GM19025 (cell line): ENCODE data around the gene ANP32B.

Experiments used
- ATAC-seq: cut with Tn5 transposase; IDR thresholded peaks from one replicate; pipeline ENCODE4 v1.9.1; 2021; ENCODE audit warnings: mild to moderate bottlenecking, low read depth, moderate library complexity; ENCODE audit not compliant: unreplicated experiment

Gene ANP32B

DNA sequence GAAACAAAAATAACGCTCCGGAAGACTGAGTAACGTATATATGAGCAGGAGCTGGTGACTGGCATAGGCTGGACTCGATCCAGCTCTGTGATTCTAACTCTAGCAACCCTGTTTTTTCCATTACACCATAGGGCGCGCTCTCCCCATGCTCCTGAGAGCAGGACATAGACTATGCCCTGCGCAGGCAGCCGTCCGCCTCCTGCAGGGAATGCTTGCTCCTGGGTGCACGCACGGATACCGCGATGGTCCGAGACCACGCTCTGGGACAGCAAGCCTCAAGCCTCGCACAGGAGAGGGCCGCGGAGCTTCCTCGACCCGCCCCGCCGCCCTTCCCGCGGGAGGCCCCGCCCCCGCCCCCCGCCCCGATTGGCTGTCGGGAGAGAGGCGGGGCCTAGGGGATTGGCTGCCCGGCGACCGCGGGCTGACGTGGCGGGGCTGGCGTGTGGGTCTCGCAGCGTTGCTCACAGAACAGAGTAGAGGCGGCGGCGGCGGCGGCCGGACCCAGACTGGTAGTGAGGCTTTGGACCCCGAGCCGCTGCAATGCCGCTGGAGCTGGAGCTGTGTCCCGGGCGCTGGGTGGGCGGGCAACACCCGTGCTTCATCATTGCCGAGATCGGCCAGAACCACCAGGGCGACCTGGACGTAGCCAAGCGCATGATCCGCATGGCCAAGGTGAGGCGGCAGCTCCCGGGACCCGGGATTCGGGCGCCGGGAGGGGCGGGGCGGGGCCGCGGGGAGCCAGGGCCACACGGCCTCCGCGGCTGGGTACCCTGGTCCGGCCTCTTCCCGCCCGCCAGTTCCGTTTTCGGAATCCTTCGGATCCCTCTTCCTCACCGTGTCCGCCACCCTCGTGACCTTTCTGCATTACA is 73.4 kb downstream of the ANP32B start, which contains the start of gene NANS:
Gene NANS, plus strand, starts transcription at position 464 of the 869 bp plus-strand sequence. Its CDS starts 77 bp downstream, at position 541.
- peak; percentile 97 for ATAC-seq

DNA sequence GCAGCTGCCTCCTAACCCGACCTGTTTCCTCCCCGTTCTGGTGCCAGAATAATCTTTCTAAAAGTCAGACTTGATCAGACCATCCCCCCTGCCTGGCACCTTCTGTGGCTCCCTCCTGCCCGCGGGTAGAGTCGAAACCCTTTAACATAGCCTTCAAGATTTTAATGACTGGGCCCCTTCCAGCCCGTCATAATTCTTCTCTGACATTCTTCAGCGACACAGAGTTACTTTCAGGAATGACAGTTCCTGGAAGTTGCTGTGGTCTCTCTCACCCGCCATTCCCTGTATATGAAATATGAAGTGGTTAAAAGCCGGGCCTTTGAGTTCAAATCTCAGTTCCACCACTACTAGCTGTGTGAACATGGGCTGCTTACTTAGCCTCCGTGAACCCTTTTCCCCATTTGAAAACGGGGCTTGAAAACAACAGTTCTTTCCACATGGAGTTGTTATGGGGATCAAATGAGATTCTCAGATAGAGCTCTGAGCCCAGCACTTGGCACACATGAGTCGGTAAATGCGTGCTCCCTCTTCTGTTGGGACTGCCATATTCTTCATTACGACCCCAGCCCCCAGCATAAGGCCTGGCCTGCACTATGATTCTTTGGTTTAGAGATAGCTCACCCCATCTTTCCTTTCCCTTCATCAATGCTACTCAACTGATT is 74.1 kb downstream of the ANP32B start:
- ATAC-seq = no peak

DNA sequence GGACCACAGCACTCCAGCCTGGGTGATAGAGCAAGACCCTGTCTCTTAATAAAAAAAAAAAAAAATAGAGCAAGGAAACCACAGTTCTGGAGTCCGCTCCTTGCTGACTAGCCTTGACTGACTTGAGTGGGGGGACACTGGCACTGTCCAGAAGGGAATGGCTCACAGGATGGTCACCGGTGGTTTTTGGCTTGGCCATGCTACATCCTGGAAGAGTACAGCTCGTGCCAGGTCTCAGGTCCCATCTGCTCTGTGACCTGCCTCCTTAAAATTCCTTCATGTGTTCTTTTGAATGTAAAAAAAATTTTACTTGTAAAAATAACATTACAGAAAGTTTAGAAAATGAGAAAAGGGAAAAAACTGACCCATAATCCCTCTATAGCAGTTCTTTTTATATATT is 79.0 kb downstream of the ANP32B start:
- ATAC-seq = no peak

DNA sequence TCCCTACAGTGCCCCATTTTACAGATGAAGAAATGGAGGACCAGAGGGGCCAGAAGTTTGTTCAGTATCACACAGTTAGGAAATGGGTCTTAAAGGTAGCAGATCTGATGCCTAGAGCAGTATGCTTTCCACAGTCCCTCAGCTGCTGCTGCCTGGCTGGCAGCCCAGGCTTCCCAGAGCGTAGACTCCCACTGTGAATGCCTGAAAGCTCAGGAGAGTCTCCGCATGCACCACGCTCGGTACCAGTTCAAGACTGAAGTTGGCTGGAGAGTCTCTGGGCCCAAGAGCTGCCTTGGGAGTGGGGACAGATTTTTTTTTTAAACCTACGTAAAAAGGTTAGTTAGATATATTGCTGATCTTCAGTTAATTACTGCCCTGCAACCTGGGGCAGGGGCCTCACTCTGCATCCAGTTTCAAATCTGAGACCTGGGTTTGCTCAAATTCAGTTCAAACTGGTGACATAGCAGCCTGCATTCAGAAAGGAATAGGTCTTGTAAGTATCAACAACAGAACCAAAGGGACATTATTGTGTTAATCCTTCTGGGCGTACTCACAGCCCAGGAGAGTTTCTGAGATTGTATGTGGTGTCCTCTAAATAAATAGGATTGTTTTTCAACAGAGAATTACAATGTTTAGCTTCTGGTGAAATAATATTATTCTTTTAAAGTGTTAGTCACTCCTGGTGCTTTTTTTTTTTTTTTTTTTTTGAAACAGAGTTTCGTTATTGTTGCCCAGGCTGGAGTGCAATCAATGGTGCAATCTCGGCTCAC is 81.7 kb downstream of the ANP32B start:
- ATAC-seq = no peak
